GM12892 (cell line): Measurements from ENCODE around the gene MED25.

Source experiments
- POLR2A ChIP-seq: IDR thresholded peaks from 2 replicates; pipeline ENCODE4 v1.6.1; 2011; ENCODE audit warnings: low read depth, low read length, control low read depth
- POLR2AphosphoS5 ChIP-seq: IDR thresholded peaks from 2 replicates; pipeline ENCODE4 v1.6.1; 2011; ENCODE audit warnings: low read depth, low read length, control low read depth
- TAF1 ChIP-seq: IDR thresholded peaks from 2 replicates; pipeline ENCODE4 v1.6.1; 2011; ENCODE audit warnings: low read depth, mild to moderate bottlenecking, control low read depth, low read length, borderline replicate concordance

DNA sequence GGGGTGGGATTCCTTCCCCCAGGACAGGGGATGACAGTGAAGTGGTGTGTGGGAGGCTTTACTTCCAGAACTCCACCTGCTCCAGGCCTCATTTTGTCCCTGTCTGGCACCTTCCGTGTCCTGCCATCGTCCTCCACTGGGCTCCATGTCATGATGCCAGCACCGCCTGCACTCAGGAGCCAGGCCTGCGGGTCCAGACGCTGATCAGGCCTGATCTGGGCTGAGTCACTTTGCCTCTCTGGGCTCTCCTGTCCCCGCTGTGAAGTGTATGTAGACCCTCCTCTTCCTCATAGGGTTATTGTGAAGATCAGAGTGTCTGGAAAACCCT is 14.6 kb upstream of the MED25 start:
- TF ChIP-seq POLR2A (no peak), POLR2AphosphoS5 (no peak), TAF1 (no peak)
